ENCODE results near the gene SLX4IP.

SLX4IP gene

GRCh38 chr20:10648651-10649050 lies 213.5 kb downstream of the SLX4IP start:
- no peak for DNase-seq (ENCODE audit: low read depth in 2 of 2)

DNA sequence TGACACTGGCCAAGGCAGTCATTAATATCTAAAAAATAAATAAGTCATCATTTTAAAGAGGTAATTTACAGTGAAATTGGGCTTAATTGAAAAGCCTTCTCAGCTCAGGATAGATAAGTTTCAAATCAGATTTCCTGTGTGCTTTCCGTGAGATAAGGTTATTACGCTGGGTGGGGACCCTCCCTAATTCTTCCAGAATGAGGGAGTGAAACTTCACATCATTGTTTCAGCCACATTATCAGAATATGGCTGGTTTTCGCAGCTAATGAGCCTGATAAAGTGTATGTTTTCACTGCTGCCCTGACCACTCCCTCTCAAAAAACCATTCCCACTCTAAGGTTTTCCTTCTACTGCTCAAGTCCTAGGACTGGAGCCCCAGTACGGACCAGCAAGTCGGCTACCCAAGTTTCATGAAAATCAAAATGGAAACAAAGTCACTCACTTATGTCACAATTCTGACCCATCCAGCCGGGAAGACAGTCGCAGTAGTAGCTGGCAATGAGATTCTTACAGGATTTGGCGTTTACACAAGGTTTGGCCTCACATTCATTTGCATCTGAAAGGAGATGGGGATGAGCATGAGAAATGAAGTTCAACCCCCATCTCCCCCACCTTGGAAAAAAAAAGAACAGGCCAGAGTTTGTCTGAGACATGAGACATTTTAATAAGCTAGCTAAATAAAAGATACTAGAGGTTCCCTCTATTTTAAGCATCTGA lies 214.1 kb downstream of the SLX4IP start:
- no peak for DNase-seq (ENCODE audit: low read depth in 2 of 2)

- DNase-seq (ENCODE audit: low read depth in 2 of 2), result no peak
These were observed 214.7 kb downstream of the SLX4IP start for GRCh38 chr20:10649797-10650160.

- no peak for DNase-seq (ENCODE audit: low read depth in 2 of 2)
These were observed 216.3 kb downstream of the SLX4IP start for GRCh38 chr20:10651227-10651990.

DNA sequence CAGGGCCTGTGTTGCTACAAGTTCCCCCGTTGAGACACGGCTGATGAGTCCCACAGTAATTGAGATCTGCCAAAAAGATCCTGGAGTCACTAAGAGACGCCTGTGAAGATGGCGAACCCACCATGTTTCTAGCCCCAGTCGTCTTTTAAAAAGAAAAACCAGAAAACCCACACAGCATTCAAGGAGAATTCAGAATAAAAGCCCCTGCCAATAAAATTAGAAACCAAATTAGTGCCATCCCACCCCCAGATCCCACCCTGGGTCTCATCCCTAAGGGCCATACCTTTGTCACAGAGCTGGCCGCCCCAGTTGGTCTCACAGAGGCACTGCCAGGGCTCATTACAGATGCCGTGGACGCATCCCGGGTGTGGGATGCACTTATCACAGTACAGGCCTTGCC lies 217.1 kb downstream of the SLX4IP start:
- no peak for DNase-seq (ENCODE audit: low read depth in 2 of 2)

DNA sequence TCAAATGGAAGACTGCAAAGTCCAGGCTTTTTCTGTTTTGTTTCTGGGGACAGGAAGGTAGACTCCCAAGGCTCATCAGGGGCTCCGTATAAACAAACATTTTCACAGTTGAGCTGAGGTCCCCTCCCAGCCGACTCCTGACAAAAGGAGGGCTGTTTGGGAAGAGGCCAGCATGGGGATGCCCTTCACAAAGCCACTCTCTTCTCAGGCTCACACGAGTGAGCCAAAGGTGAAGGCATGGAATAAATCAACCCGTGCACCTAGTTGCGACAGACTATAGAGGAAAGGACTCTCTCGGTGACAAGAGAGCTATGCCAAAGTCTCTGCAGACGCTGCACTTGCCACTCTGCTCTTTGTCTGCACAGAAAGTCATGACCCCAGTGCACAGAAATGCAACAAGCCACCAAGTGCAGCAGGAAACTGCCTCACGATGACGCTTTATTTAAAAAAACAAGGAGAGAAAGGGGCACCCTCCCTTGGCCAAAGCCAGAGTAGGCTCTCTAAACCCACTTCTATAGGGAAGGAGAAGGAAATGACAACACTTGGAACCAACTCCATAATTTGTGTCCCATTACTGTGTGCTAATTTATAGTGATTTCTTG lies 217.7 kb downstream of the SLX4IP start:
- no peak for DNase-seq (ENCODE audit: low read depth in 2 of 2)

GRCh38 chr20:10653599-10654249 lies 218.6 kb downstream of the SLX4IP start:
- no peak for DNase-seq (ENCODE audit: low read depth in 2 of 2)

- DNase-seq (ENCODE audit: low read depth in 2 of 2), result no peak
These were observed 219.1 kb downstream of the SLX4IP start for GRCh38 chr20:10654250-10654610.

DNA sequence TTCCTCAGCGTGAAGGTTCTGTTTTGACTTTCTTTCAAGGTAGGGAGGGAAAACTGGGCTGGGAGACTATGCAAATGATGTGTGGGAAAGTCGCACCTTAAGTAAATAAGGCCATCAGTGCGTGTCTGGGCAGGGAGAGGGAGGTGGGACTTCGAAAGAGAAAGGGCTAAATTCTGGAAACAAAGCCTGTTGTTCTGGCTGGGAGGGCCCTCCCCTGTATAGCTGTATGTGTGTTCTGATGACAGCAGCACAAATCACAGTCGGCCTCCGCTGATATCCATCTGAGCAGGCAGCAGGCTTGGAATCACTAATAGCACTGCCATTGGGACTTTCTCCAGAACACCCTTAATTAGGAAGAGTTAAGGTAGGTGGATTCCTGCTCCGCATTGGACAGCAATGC lies 219.5 kb downstream of the SLX4IP start:
- DNase-seq (ENCODE audit: low read depth in 2 of 2), result no peak

GRCh38 chr20:10655720-10656669 lies 220.9 kb downstream of the SLX4IP start:
- DNase-seq (ENCODE audit: low read depth in 2 of 2), result no peak

- DNase-seq (ENCODE audit: low read depth in 2 of 2), result no peak
These were observed 222.3 kb downstream of the SLX4IP start for GRCh38 chr20:10657453-10657852.

GRCh38 chr20:10658051-10658823 lies 223.1 kb downstream of the SLX4IP start:
- DNase-seq (ENCODE audit: low read depth in 2 of 2), result no peak

DNA sequence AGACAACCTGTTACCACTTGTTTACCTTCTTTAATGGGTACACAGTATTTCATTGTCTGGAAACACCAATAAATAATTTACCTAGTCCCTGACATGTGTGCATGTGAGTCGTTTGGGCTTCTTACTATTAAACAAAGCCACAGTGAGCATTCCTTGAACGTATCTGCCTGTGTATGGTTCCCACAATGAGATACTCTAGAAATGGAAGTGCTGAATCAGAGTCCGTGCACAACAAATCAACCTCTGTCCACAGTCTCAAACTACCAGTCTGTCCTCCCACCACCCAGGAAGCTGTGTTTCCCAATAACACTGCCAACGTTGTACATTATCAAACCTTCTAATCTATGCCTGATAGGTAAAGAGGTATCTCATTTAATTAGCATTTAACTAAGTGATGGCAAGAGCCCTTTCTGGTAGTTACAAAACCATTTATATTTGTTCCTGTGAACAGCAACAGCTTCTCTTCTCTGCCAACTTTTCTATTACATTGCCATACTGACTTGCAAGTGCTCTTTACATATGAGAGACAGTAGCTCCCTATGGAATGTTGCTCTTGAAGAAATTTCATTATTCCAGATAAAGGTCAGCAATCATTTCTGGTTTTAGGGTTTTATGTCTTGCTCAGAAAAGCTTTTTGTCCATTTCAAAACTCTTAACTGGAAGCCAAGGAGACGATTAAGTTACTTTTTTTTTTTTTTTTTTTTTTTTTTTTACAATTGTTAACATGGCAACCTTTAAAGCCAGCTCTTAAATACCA lies 223.9 kb downstream of the SLX4IP start:
- DNase-seq (ENCODE audit: low read depth in 2 of 2), result no peak

GRCh38 chr20:10659651-10660601 lies 224.8 kb downstream of the SLX4IP start:
- no peak for DNase-seq (ENCODE audit: low read depth in 2 of 2)

- DNase-seq (ENCODE audit: low read depth in 2 of 2), result no peak
These were observed 225.6 kb downstream of the SLX4IP start for GRCh38 chr20:10660661-10661060.

- DNase-seq (ENCODE audit: low read depth in 2 of 2), result no peak
These were observed 226.2 kb downstream of the SLX4IP start for GRCh38 chr20:10661261-10661660.

GRCh38 chr20:10662151-10662550 lies 227.0 kb downstream of the SLX4IP start:
- DNase-seq (ENCODE audit: low read depth in 2 of 2), result no peak

GRCh38 chr20:10662661-10663458 lies 227.8 kb downstream of the SLX4IP start:
- DNase-seq (ENCODE audit: low read depth in 2 of 2), result no peak
